Lower leg skin (tissue), 4 donors: Measurements from ENCODE around the gene SMIM13. TPM values are rescaled to one million over a fixed set of nuclear protein-coding genes. Genes with fewer than 3 reads are reported as not detected.

ENCODE experiments used
- DNase-seq, 2 donors: peaks; one replicate each; pipeline ENCODE4 v3.0.0-alpha.2; 2019; ENCODE audit warnings: low spot score in 2 of 2
- H3K4me3 ChIP-seq: fragments of 200-600 bp; sonication (generic); 2 replicates; pipeline ENCODE4 v1.5.1; 2017; ENCODE audit warnings: mild to moderate bottlenecking, low read depth; ENCODE audit not compliant: poor library complexity, severe bottlenecking
- CTCF ChIP-seq, 3 donors: fragments of 450-650 bp; IDR thresholded peaks; one replicate each; pipeline ENCODE4 v1.5.1; 2016; ENCODE audit warnings: antibody characterized with exemption in 3 of 3, mild to moderate bottlenecking in 3 of 3, moderate library complexity in 2 of 3
- POLR2A ChIP-seq, 2 donors: fragments of 450-650 bp; IDR thresholded peaks; one replicate each; pipeline ENCODE4 v1.6.1; 2016 to 2017; ENCODE audit warnings: antibody characterized with exemption in 2 of 2, mild to moderate bottlenecking in 1 of 2, moderate library complexity in 1 of 2
- WGBS, 2 donors: methylation state at CpG; one replicate each; pipeline ENCODE4 v1.1.5; 2018; 5-methylcytosine and 5-hydroxymethylcytosine counted together
- intact Hi-C: fragments of 100-400 bp; cut with DNase I; formaldehyde crosslinking; loops from one replicate; pipeline ENCODE4 v1.15.0; 2023; ENCODE audit warnings: low total_unique reads
- total RNA-seq, 4 donors: library from RNA; depleted of rRNA; stranded (reverse); fragments of >200 nt; gene quantifications; one replicate each; pipeline ENCODE4 v1.1.0, GENCODE V29; 2016

The SMIM13 gene
- total RNA-seq, 4 donors from 2014 or later, result 7.6 to 13.9 (median 10.2) TPM

GRCh38 chr6:11153447-11153846 is 59.8 kb downstream of the SMIM13 start:
- WGBS, 2 donors, result 95 to 98% methylated on average over 6 of the region's 6 CpGs
- intact Hi-C loops, result no loop called here
- no peak for TF ChIP-seq CTCF (IDR thresholded peaks at IDR 0.05)
- TF ChIP-seq POLR2A (IDR thresholded peaks at IDR 0.05), result no peak
- DNase-seq, result no peak
- H3K4me3 ChIP-seq, result no peak overlapping the region

- intact Hi-C loops, result no loop called here
- no peak for TF ChIP-seq POLR2A (IDR thresholded peaks at IDR 0.05)
- no peak for TF ChIP-seq CTCF (IDR thresholded peaks at IDR 0.05)
- no peak for DNase-seq
- H3K4me3 ChIP-seq, result no peak overlapping the region
Measured at GRCh38 chr6:11155589-11155988, 62.0 kb downstream of the SMIM13 start.

- WGBS, 2 donors, result 33 to 52% methylated on average over 1 of the region's 1 CpG
- DNase-seq, result no peak
- TF ChIP-seq CTCF (IDR thresholded peaks at IDR 0.05), result no peak
- TF ChIP-seq POLR2A (IDR thresholded peaks at IDR 0.05), result no peak
- intact Hi-C loops, result no loop called here
- no peak overlapping the region for H3K4me3 ChIP-seq
Measured at GRCh38 chr6:11160199-11160598, 66.6 kb downstream of the SMIM13 start.

- TF ChIP-seq CTCF (IDR thresholded peaks at IDR 0.05) (no peak), POLR2A (IDR thresholded peaks at IDR 0.05) (no peak)
- 85 to 86% methylated on average over 9 of the region's 9 CpGs for WGBS, 2 donors
- intact Hi-C loops, result no loop called here
- H3K4me3 ChIP-seq, result no peak overlapping the region
- no peak for DNase-seq
Measured at GRCh38 chr6:11161031-11161956, 67.7 kb downstream of the SMIM13 start.

- intact Hi-C loops, result no loop called here
- H3K4me3 ChIP-seq, result no peak overlapping the region
- TF ChIP-seq POLR2A (IDR thresholded peaks at IDR 0.05) (no peak), CTCF (IDR thresholded peaks at IDR 0.05) (no peak)
- DNase-seq, result no peak
- WGBS, 2 donors, result 90 to 97% methylated on average over 3 of the region's 3 CpGs
Measured at GRCh38 chr6:11162262-11162661, 68.6 kb downstream of the SMIM13 start.
